HG03469 (cell line): ENCODE results near the gene SLC5A6.

ENCODE experiments used
- ATAC-seq: cut with Tn5 transposase; IDR thresholded peaks from one replicate; pipeline ENCODE4 v1.9.1; 2021; ENCODE audit warnings: mild to moderate bottlenecking, moderate library complexity, moderate number of reproducible peaks; ENCODE audit not compliant: unreplicated experiment

Gene SLC5A6

GRCh38 chr2:27211943-27212625 lies at the start of gene SLC5A6, which contains the start of gene ATRAID:
Gene SLC5A6 (minus strand): TSS chr2:27212268. CDS start chr2:27207650, 4,618 bp downstream.
Gene ATRAID (plus strand): TSS chr2:27212041. CDS start chr2:27212369, 328 bp downstream.
- ATAC-seq: peak; percentile 58

GRCh38 chr2:27261241-27261925 lies 49.3 kb upstream of the SLC5A6 start:
- no peak for ATAC-seq

- no peak for ATAC-seq
Observed at GRCh38 chr2:27258051-27258450, 46.0 kb upstream of the SLC5A6 start.

- no peak for ATAC-seq
Observed at GRCh38 chr2:27256855-27257454, 44.9 kb upstream of the SLC5A6 start.

GRCh38 chr2:27255660-27256059 lies 43.6 kb upstream of the SLC5A6 start:
- ATAC-seq: no peak

- no peak for ATAC-seq
Observed at GRCh38 chr2:27255187-27255586, 43.1 kb upstream of the SLC5A6 start.

GRCh38 chr2:27251766-27252165 lies 39.7 kb upstream of the SLC5A6 start:
- ATAC-seq: no peak

GRCh38 chr2:27250652-27251379 lies 38.7 kb upstream of the SLC5A6 start:
- ATAC-seq: no peak

GRCh38 chr2:27249891-27250651 lies 38.0 kb upstream of the SLC5A6 start:
- ATAC-seq: no peak

- ATAC-seq: no peak
Observed at GRCh38 chr2:27249159-27249890, 37.3 kb upstream of the SLC5A6 start.

- ATAC-seq: no peak
Observed at GRCh38 chr2:27247893-27248292, 35.8 kb upstream of the SLC5A6 start.

- ATAC-seq: no peak
Observed at GRCh38 chr2:27245626-27246025, 33.6 kb upstream of the SLC5A6 start.

- no peak for ATAC-seq
Observed at GRCh38 chr2:27245116-27245515, 33.0 kb upstream of the SLC5A6 start.

- no peak for ATAC-seq
Observed at GRCh38 chr2:27243391-27244130, 31.5 kb upstream of the SLC5A6 start.

- no peak for ATAC-seq
Observed at GRCh38 chr2:27242614-27242951, 30.5 kb upstream of the SLC5A6 start.

- no peak for ATAC-seq
Observed at GRCh38 chr2:27241761-27242613, 29.9 kb upstream of the SLC5A6 start.

GRCh38 chr2:27240406-27240805 lies 28.3 kb upstream of the SLC5A6 start:
- no peak for ATAC-seq

GRCh38 chr2:27238976-27239375 lies 26.9 kb upstream of the SLC5A6 start:
- ATAC-seq: no peak
